CD4-positive, alpha-beta T cell treated with Interleukin-17A for 1 hour (primary cell): Measurements from ENCODE around the gene EXOC6B.

ENCODE experiments used
- DNase-seq: peaks from one replicate; pipeline ENCODE4 v3.0.0-alpha.2; 2020

The EXOC6B gene

DNA sequence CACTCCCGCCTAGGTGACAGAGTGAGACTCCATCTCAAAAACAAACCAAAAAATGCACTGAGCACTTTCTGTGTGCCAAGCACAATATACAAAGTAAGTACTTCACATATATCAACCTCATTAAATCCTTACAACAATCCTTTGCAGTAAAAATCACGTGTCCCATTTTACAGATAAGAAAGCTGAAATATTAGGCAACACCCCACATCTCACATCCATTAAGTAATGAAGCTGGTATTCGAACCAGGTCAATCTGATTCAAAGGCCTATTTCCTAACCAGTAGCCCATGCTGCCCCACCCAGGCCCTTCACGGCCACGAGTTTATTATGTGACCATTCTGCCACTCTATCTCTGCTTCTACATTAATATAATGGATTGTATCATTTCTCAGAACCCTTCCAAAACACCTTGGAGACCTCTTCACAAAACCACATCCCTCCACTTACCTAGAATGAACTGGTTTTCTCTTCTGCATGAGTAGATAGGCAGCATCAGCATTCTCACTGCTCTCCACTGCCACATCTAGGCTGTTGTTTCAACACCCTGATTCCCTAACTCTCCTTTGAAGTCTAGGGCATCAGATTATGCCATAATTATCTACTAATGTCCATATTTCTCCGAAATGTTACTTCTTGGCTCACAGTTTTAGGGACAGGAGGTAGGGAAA lies 3.1 kb upstream of the EXOC6B start:
- DNase-seq: no peak

- DNase-seq: no peak
Observed at GRCh38 chr2:72827966-72828646, 2.3 kb upstream of the EXOC6B start.

DNA sequence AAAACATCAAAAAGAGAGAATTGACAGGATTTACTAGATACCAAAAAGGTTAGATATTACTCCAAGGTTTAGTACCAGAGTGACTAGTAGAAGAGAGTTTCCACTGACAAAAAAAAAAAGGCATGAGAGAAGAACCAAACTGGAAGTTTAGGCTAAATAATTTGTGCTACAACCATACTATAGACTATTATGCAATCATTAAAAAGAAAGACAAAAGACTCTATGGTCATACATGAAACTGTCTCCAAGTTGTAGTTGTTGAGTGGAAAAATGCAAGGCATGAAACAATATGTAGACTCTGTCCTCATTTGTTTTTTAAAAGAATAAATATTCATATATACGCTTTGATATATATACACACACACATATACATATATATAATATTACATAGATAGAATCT lies 1.7 kb upstream of the EXOC6B start:
- no peak for DNase-seq

- DNase-seq: no peak
Observed at GRCh38 chr2:72826156-72826477, 284 bp upstream of the EXOC6B start.

DNA sequence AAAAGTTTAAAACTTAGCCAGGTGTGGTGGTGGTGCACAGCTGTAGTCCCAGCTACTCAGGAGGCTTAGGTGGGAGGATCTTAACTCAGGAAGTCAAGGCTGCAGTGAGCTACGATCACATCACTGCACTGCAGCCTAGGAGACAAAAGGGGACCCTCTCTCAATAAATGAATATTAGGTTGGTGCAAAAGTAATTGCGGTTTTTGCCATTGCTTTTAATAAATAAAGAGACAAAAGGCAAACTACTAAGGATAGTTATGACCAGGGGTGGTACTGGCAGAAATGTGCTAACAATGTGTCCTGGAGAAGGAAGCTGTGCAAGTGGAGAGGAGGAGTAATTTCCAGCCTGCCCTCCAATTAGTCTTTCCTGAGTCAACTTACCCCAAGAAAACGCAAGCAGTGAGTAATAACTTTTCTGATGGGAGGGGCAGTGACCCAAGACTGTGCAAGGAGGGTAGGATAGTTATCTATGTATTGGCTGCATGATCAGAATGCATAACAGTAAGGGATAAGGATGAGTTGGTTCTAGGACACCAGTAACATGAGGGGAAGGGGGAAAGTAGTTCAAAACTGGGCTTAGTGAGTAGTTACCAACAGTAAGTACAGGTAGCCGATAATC lies 1.5 kb downstream of the EXOC6B start:
- DNase-seq: no peak

GRCh38 chr2:72822794-72823193 lies 3.0 kb downstream of the EXOC6B start:
- no peak for DNase-seq

DNA sequence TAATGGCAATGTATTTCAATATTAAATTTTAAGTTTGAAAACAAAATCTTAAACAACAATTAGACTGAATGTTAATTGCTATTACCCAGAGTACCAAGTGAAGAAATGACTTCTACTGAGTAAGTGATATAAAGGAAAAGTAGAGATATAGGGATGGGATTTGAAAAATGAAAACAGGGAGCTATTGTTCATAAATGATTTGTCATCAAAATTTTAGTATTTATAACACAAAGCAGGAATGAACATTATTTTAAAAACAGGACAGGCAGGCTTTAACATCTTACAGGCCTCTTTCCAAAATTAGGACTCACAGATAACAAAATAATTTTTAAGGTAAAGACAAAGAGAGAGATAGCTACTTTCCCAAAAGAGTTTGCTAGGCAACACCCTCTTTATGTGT lies 3.9 kb downstream of the EXOC6B start:
- DNase-seq: no peak

DNA sequence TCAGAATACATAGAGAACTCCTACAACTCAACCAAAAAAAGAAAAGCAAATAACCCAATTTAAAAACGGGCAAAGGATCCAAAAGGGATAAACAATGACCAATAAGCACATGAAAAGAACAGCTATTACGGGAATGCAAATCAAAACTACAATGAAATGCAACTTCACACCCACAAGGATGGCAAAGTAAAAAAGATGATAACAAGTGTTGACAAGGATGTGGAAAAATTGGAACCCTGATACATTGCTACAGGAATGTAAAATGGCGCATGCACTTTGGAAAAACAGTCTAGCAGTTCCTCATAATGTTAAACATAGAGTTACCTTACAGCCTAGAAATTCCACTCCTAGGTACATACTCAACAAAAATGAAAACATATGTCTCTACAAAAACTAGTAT lies 4.7 kb downstream of the EXOC6B start:
- DNase-seq: no peak

DNA sequence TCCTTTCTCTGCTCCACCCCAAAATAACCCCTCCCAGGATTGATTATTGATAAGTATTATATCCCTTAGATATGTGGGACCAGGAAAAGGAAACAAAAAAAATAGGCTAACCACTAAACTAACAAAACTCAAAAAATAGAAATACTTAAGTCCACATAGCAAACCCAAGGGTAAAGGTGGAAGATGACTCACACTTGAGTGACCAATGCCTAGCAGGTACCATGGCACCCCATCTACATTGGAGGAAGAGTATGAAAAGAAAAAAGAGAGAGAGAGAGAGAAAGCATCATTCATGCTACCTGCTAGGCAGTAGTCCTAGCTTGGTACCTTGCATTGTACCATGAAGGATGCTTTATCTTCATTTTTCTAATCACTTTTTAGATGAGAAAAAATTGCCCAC lies 6.3 kb downstream of the EXOC6B start:
- no peak for DNase-seq

GRCh38 chr2:72815655-72816278 lies 10.1 kb downstream of the EXOC6B start:
- DNase-seq: no peak

- no peak for DNase-seq
Observed at GRCh38 chr2:72813841-72814240, 12.0 kb downstream of the EXOC6B start.

DNA sequence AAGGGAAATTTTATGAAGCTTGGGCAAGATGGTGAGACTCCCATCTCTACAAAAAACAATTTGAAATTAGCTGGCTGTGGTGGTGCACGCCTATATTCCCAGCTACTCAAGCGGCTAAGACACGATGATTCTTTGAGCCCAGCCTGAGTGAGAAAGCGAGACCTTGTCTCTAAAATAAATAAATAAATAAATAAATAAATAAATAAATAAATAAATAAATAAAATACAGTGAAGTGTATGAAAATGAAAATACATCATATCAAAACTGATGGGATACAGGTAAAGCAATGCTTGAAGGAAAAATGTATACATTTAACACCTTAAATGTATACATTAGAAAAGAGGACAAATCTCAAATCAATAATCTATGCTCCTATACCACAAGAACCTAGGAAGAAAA lies 15.7 kb downstream of the EXOC6B start:
- DNase-seq: no peak

- DNase-seq: no peak
Observed at GRCh38 chr2:72809095-72809494, 16.7 kb downstream of the EXOC6B start.

GRCh38 chr2:72806280-72806945 lies 19.4 kb downstream of the EXOC6B start:
- DNase-seq: no peak

GRCh38 chr2:72803626-72804320 lies 22.1 kb downstream of the EXOC6B start:
- DNase-seq: no peak

DNA sequence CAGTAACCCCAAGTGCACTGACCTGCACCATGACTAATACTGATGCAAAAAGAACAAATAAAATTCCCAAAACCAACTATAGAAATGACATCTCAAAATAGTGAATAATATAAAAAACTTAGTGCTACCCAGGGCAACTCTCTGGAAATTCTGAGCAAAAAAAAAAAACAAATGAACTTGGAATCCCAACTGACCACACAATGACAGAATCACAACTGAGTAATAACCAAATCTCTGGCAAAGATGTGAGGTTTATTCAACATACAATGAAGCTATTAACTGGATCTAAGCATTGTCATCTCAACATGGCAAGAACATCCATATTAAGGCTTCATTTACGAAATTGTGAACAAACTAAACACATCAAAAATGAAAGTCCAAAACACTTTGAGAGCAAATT lies 22.7 kb downstream of the EXOC6B start:
- DNase-seq: no peak

DNA sequence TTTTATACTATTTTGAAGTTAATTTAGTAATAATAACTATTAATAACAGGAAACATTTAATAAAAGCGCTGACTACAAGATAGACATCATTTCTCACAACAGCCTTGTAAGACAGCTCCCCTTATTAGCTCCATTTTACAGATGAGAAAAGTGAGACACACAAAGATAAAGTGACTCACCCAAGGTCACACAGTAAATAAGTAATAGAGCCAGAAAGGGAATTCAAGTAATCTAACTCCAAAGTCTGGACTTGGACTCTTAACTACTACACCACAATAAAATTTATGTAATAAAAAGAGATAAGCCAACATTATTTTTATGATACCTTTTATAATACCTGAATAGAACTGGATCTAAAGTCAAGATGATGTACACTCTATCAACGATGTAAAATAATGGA lies 25.3 kb downstream of the EXOC6B start:
- DNase-seq: no peak

DNA sequence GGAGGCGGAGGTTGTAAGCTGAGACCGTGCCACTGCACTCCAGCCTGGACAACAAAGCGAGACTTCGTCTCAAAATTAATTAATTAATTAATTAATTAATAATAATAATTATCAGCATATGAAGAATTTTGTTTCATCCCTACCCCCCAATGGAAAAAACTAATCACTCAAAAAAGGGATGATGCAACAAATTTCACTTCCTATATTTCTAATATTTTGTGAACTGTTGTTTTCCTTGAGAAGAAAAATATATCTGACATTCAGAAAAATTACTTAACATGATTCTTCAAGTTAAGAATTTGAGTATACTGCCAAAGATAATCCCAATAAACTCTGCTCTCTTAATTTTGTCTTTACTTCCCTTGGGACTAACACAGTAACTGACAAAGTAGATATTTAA lies 28.1 kb downstream of the EXOC6B start:
- no peak for DNase-seq

- no peak for DNase-seq
Observed at GRCh38 chr2:72796766-72797165, 29.1 kb downstream of the EXOC6B start.

GRCh38 chr2:72794572-72794971 lies 31.3 kb downstream of the EXOC6B start:
- no peak for DNase-seq

DNA sequence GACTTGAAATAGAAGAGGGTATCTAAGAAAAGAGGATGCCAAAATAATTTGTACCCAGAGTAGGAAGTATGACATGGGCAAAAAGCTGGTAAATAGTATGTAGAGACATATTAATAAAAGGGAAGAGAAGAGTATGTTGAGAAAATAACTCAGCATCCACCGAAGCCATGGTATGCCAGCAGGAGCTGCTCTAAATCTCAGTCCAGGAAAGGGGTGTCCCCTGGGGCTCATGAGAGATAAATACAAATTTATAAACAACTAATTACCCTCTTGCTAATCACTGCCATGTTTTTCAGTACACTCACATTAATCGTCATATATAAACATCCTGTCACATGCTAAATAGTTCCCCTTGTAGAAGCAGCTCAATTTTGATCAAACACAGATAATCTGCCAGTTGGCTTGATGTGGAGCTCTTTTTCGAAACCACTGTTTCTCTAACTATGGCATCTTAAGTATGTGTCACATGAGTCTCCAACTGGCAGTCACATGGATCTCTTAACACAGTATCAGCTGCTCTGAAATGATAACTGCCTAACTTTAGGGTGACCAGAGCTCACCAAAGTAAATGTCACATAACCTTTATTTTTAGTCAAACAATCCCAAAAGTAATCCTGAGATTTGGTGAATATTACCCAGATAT lies 31.9 kb downstream of the EXOC6B start:
- no peak for DNase-seq

DNA sequence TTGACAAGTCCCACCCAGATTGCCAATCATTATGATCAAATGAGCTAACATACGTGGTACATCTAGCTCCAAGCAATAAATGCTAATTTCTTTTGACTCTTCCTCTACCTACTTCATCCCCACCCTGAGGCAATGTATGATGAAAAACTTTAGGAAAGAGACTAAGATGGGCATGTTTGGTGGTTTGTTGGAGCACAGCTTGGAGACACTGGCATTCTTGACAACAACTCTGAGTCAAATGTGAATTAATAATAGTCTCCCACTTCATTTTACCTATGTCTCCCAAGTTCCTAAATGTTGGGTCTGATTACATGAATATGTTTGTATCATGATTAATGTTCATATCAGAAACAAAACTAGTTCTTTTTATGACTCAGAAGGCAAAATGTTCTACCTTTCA lies 36.6 kb downstream of the EXOC6B start:
- no peak for DNase-seq

GRCh38 chr2:72788756-72789155 lies 37.1 kb downstream of the EXOC6B start:
- no peak for DNase-seq
